Lower lobe of right lung (tissue), 2 donors: ENCODE data around the gene ACO1. TPM values are rescaled to one million over a fixed set of nuclear protein-coding genes. Genes with fewer than 3 reads are reported as not detected.

Experiments used
- ATAC-seq, 2 donors: fragments of 200-7000 bp; cut with Tn5 transposase; one replicate each; pipeline ENCODE4 v1.9.1; 2020 to 2022; ENCODE audit warnings: mild to moderate bottlenecking in 2 of 2, moderate library complexity in 2 of 2
- DNase-seq: peaks from one replicate; pipeline ENCODE4 v3.0.0-alpha.2; 2020
- H3K27ac ChIP-seq: fragments of 200-600 bp; one replicate; pipeline ENCODE4 v1.8.0; 2022
- H3K27me3 ChIP-seq: fragments of 200-600 bp; one replicate; pipeline ENCODE4 v1.8.0; 2022; ENCODE audit warnings: low read depth
- H3K36me3 ChIP-seq: fragments of 200-600 bp; one replicate; pipeline ENCODE4 v1.8.0; 2022; ENCODE audit warnings: mild to moderate bottlenecking
- H3K4me1 ChIP-seq: fragments of 200-600 bp; one replicate; pipeline ENCODE4 v1.8.0; 2022
- H3K4me3 ChIP-seq: fragments of 200-600 bp; one replicate; pipeline ENCODE4 v1.8.0; 2022; ENCODE audit warnings: mild to moderate bottlenecking
- H3K9me3 ChIP-seq: fragments of 200-600 bp; one replicate; pipeline ENCODE4 v1.8.0; 2022
- intact Hi-C: fragments of 100-400 bp; cut with DNase I; formaldehyde crosslinking; loops from one replicate; pipeline ENCODE4 v1.11.0; 2022
- total RNA-seq: library from RNA; stranded (reverse); fragmentation: NEBNext Ultra II Directional; extraction: Animal tissue kit (Norgen Biotek cat#: 25700); gene quantifications from one replicate; pipeline ENCODE4 v1.2.1, GENCODE V29; 2021
- TF ChIP-seq, protein P1 (sequence below): fragments of 200-600 bp; IDR thresholded peaks from one replicate; pipeline ENCODE4 v1.8.0; 2022; ENCODE audit warnings: antibody characterized with exemption, mild to moderate bottlenecking
- donor health status: DM: no; HTN: yes; CAD: no; lungs with severe emphysema.

Gene ACO1
- total RNA-seq, 1 donor from 2014 or later = 33.6 TPM

DNA sequence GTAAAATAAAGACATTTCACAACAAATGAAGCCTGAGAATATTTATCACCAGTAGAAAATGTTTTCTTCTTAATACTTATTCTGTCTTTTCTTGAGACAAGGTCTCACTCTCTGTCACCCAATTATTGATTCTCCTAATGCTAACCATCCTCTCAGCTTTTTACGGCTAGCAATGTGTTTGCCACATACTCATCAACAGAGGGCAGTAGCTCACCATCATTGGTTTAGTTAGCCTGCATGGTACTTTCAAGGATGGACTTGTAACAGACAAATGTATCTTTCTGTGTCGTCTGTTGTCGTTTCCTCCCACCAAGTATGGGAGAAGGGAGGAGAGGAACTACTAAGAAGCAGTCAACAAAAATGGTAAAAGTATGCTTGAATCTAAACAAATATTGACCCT, 5.9 kb upstream of the ACO1 start:
- no peak overlapping the region for H3K27ac ChIP-seq
- H3K4me1 ChIP-seq = peaks cover 4% of the 10 kb centered on the region
- ATAC-seq = peak; percentile 89 to 94
- H3K36me3 ChIP-seq = no peaks in the 10 kb centered on the region
- intact Hi-C loops = loop anchor here (2.0 kb wide), 1 partner anchor 200 kb away; no protein-coding TSS in a partner anchor
- no peak for DNase-seq
- H3K27me3 ChIP-seq = no peaks in the 10 kb centered on the region
- H3K9me3 ChIP-seq = no peaks in the 10 kb centered on the region
- no peak overlapping the region for H3K4me3 ChIP-seq
- TF ChIP-seq, protein P1, sequence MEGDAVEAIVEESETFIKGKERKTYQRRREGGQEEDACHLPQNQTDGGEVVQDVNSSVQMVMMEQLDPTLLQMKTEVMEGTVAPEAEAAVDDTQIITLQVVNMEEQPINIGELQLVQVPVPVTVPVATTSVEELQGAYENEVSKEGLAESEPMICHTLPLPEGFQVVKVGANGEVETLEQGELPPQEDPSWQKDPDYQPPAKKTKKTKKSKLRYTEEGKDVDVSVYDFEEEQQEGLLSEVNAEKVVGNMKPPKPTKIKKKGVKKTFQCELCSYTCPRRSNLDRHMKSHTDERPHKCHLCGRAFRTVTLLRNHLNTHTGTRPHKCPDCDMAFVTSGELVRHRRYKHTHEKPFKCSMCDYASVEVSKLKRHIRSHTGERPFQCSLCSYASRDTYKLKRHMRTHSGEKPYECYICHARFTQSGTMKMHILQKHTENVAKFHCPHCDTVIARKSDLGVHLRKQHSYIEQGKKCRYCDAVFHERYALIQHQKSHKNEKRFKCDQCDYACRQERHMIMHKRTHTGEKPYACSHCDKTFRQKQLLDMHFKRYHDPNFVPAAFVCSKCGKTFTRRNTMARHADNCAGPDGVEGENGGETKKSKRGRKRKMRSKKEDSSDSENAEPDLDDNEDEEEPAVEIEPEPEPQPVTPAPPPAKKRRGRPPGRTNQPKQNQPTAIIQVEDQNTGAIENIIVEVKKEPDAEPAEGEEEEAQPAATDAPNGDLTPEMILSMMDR = peak; percentile 80

DNA sequence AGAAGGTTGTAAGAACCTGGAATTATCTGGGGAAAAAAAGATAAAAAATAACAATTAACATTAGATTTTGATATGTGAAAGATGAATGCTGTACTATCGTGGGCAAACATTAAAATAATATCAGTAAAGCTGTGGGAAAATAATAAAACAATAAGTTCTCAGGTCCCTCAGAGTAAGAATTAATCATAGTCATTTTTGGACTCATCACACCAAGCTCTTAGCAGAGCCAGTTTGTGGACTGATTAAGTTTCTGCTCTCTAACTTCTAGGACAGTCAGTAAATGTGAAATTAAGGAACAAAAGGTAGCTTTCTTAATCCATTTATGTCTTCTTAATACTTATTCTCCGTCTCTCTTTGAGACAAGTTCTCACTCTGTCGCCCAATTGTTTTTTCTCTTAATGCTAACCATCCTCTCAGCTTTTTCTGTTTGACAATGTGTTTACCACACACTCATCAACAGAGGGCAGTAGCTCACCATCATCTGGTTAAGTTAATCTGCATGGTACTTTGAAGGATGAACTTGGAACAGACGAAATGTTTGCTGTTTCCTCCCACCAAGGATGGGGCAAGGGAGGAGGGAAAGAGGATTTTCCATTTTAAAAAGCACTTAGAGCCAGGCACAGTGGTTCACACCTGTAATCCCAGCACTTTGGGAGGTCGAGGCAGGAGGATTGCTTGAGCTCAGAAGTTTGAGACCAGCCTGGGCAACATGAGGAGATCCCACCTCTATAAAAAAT, 5.3 kb upstream of the ACO1 start:
- TF ChIP-seq, protein P1 = peak; percentile 74
- H3K36me3 ChIP-seq = no peaks in the 10 kb centered on the region
- H3K4me1 ChIP-seq = peaks cover 8% of the 10 kb centered on the region
- DNase-seq = no peak
- no peak overlapping the region for H3K27ac ChIP-seq
- intact Hi-C loops = loop anchor here (2.0 kb wide), 1 partner anchor 200 kb away; no protein-coding TSS in a partner anchor
- peak; percentile 89 to 93 for ATAC-seq
- no peaks in the 10 kb centered on the region for H3K27me3 ChIP-seq
- H3K4me3 ChIP-seq = no peak overlapping the region
- H3K9me3 ChIP-seq = no peaks in the 10 kb centered on the region

DNA sequence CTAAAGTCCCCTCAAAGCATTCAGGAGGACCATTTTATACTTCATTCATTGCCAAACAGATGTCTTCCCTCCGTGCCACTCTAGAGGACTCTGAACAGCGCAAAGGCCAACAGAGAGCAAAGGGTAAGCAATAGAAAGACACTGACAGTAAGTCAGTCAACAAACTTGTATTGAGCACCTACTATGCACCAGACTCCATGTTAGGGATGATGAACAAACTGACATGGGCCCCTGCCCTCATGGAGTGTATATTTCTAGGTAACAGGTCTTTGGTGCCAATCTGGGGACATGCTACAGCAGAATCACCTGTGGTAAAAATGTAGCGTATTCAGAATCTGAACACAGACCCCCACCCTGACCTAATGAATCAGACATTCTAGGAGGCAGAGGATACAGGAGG, 3.5 kb upstream of the ACO1 start:
- Histone ChIP-seq H3K4me3 (no peak overlapping the region), H3K36me3 (no peaks in the 10 kb centered on the region), H3K27ac (no peak overlapping the region), H3K27me3 (no peaks in the 10 kb centered on the region), H3K9me3 (no peaks in the 10 kb centered on the region), H3K4me1 (peaks cover 19% of the 10 kb centered on the region)
- ATAC-seq (no peak), DNase-seq (no peak)
- intact Hi-C loops = loop anchor here (10.0 kb wide), 1 partner anchor 594 kb away; no protein-coding TSS in a partner anchor
- TF ChIP-seq, protein P1 = no peak

DNA sequence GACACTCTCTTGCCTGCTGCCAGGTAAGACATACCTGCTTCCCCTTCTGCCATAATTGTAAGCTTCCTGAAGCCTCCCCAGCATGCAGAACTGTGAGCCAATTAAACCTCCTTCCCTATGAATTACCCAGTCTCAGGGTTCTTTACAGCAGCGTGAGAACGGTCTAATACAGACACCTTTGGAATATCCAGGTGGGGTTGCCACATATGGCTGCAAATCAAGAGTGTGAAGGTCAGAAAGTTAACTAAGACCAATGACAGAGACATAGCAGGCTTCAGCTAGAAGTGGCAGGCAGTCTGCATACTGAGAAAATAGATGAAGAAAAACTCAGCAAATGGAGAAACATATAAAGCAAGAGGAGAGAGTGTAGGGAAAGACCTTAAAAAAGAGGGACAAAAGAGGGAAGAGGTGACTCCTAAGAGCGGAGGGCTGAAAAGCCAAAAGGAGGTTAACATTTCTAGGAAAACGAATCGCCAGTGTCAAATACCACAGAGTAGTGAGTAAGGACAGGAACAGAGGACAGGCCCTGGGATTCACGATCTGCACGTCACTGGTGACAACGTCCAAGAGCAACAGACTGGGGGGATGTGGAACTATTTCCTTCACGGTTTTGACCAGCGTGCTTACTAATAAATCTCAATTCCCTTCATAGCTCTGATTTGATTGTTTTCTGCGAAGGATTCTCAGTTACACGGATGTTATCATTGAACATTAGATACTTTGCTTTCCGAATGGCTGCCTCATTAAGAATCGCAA, 1.7 kb upstream of the ACO1 start:
- Histone ChIP-seq H3K27me3 (no peaks in the 10 kb centered on the region), H3K4me3 (no peak overlapping the region), H3K36me3 (no peaks in the 10 kb centered on the region), H3K27ac (no peak overlapping the region), H3K4me1 (peaks cover 30% of the 10 kb centered on the region), H3K9me3 (no peaks in the 10 kb centered on the region)
- ATAC-seq = no peak
- intact Hi-C loops = loop anchor here (10.0 kb wide), 1 partner anchor 592 kb away; no protein-coding TSS in a partner anchor
- TF ChIP-seq, protein P1 = no peak
- DNase-seq = no peak

DNA sequence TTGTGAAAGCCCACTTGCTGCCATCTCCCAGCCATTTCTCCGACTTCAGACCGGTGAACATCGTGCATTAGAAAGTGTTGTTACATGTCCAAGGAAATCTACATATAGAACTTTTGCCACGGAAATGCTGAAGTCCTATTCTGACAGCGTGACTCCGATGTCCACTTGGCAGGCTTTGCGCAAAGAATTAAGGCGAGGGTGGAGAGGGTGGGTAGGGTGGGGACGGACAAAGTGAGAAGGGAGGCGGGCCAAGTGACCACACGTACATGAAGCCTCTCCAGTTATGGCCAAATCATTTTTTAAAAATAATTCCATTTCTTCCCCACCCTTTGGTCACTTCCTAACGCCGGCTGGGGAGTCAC, 460 bp upstream of the ACO1 start:
- intact Hi-C loops = loop anchor here (10.0 kb wide), 1 partner anchor 591 kb away; no protein-coding TSS in a partner anchor
- TF ChIP-seq, protein P1 = no peak
- no peak for DNase-seq
- peak overlapping the region; percentile 85 for H3K27ac ChIP-seq
- H3K9me3 ChIP-seq = no peaks in the 10 kb centered on the region
- H3K4me1 ChIP-seq = peaks cover 30% of the 10 kb centered on the region
- peak; percentile 42 for ATAC-seq
- H3K27me3 ChIP-seq = no peaks in the 10 kb centered on the region
- no peaks in the 10 kb centered on the region for H3K36me3 ChIP-seq
- H3K4me3 ChIP-seq = peak overlapping the region; percentile 94
